HepG2 (cell line): ENCODE results near the gene NEU4. TPM values are rescaled to one million over a fixed set of nuclear protein-coding genes. Genes with fewer than 3 reads are reported as not detected.

Source experiments
- AGO1 ChIP-seq: fragments of 200-400 bp; formaldehyde crosslinking; IDR thresholded peaks from 2 replicates; pipeline ENCODE4 v1.6.1; 2017; ENCODE audit warnings: mild to moderate bottlenecking, low read depth, low read length, moderate library complexity; ENCODE audit not compliant: poor library complexity, severe bottlenecking
- CENPT ChIP-seq: sonication (generic); formaldehyde crosslinking; IDR thresholded peaks from 2 replicates; pipeline ENCODE4 v1.8.0; 2022; ENCODE audit warnings: low read depth, mild to moderate bottlenecking, moderate library complexity, missing genetic modification reagents
- CREM ChIP-seq, 2 experiments: sonication (generic) in 1 of 2; formaldehyde crosslinking in 1 of 2; IDR thresholded peaks; 2 replicates each; pipeline versions ENCODE4 v1.4.0 to v1.6.1; 2016 to 2020; ENCODE audit warnings: antibody characterized with exemption in 1 of 2, mild to moderate bottlenecking in 1 of 2, missing genetic modification reagents in 1 of 2
- ERF ChIP-seq: IDR thresholded peaks from 2 replicates; pipeline ENCODE4 v1.6.1; 2018; ENCODE audit warnings: missing biosample characterization, missing genetic modification reagents
- FOXJ3 ChIP-seq: sonication (generic); formaldehyde crosslinking; IDR thresholded peaks from 2 replicates; pipeline ENCODE4 v1.4.0; 2020; ENCODE audit warnings: missing genetic modification reagents, mild to moderate bottlenecking, borderline replicate concordance
- HNRNPH1 ChIP-seq: fragments of 200-400 bp; formaldehyde crosslinking; optimal IDR thresholded peaks from 2 replicates; pipeline ENCODE3; 2017; ENCODE audit warnings: mild to moderate bottlenecking, low read depth, low read length
- HOMEZ ChIP-seq: IDR thresholded peaks from 2 replicates; pipeline ENCODE4 v1.6.1; 2016; ENCODE audit warnings: low read depth
- HOXD1 ChIP-seq: sonication (generic); formaldehyde crosslinking; IDR thresholded peaks from 2 replicates; pipeline ENCODE4 v1.5.0; 2020; ENCODE audit warnings: missing genetic modification reagents
- KDM6A ChIP-seq: IDR thresholded peaks from 2 replicates; pipeline ENCODE4 v1.6.1; 2016; ENCODE audit warnings: low read depth
- NPAS2 ChIP-seq: sonication (generic); formaldehyde crosslinking; IDR thresholded peaks from 2 replicates; pipeline ENCODE4 v1.8.0; 2022; ENCODE audit warnings: mild to moderate bottlenecking, missing genetic modification reagents, borderline replicate concordance
- PBX2 ChIP-seq: IDR thresholded peaks from 2 replicates; pipeline ENCODE4 v1.6.1; 2016; ENCODE audit warnings: control low read depth
- PHB2 ChIP-seq: fragments of 450-650 bp; IDR thresholded peaks from 2 replicates; pipeline ENCODE4 v1.6.1; 2018; ENCODE audit not compliant: partially characterized antibody
- PTBP1 ChIP-seq: fragments of 200-400 bp; formaldehyde crosslinking; IDR thresholded peaks from 2 replicates; pipeline ENCODE4 v1.6.1; 2018; ENCODE audit warnings: low read length, low read depth; ENCODE audit not compliant: poor library complexity, severe bottlenecking
- SETDB1 ChIP-seq: sonication (generic); formaldehyde crosslinking; IDR thresholded peaks from 2 replicates; pipeline ENCODE4 v1.5.1; 2020; ENCODE audit warnings: missing genetic modification reagents, mild to moderate bottlenecking, borderline replicate concordance
- SRSF1 ChIP-seq: fragments of 200-400 bp; formaldehyde crosslinking; optimal IDR thresholded peaks from 2 replicates; pipeline ENCODE3; 2017; ENCODE audit warnings: mild to moderate bottlenecking, low read depth, low read length, moderate library complexity
- THYN1 ChIP-seq: sonication (generic); formaldehyde crosslinking; IDR thresholded peaks from 2 replicates; pipeline ENCODE4 v1.8.1; 2023; ENCODE audit warnings: low read depth, mild to moderate bottlenecking, moderate library complexity, missing genetic modification reagents, borderline replicate concordance
- U2AF1 ChIP-seq: fragments of 200-400 bp; formaldehyde crosslinking; optimal IDR thresholded peaks from 2 replicates; pipeline ENCODE3; 2017; ENCODE audit warnings: mild to moderate bottlenecking, low read depth, low read length
- ZBTB38 ChIP-seq: sonication (generic); formaldehyde crosslinking; IDR thresholded peaks from 2 replicates; pipeline ENCODE4 v1.5.1; 2020; ENCODE audit warnings: mild to moderate bottlenecking, missing genetic modification reagents
- ZNF264 ChIP-seq: sonication (generic); formaldehyde crosslinking; IDR thresholded peaks from 2 replicates; pipeline ENCODE4 v1.4.0; 2020; ENCODE audit warnings: missing genetic modification reagents
- ZNF329 ChIP-seq: sonication (generic); formaldehyde crosslinking; IDR thresholded peaks from 2 replicates; pipeline ENCODE4 v1.9.0; 2021; ENCODE audit warnings: low read depth, mild to moderate bottlenecking, missing genetic modification reagents
- ZNF431 ChIP-seq: sonication (generic); formaldehyde crosslinking; IDR thresholded peaks from 2 replicates; pipeline ENCODE4 v1.9.0; 2022; ENCODE audit warnings: missing genetic modification reagents, low read depth, mild to moderate bottlenecking, borderline replicate concordance
- ZNF547 ChIP-seq: sonication (generic); formaldehyde crosslinking; IDR thresholded peaks from 2 replicates; pipeline ENCODE4 v1.5.1; 2020; ENCODE audit warnings: mild to moderate bottlenecking, missing genetic modification reagents
- ZXDC ChIP-seq: sonication (generic); formaldehyde crosslinking; IDR thresholded peaks from 2 replicates; pipeline ENCODE4 v1.5.0; 2020; ENCODE audit warnings: mild to moderate bottlenecking, missing genetic modification reagents
- polyA plus RNA-seq, 8 experiments: library from polyadenylated mRNA; depleted of rRNA in 3 of 8; stranded (reverse) in 7 of 8; unstranded in 1 of 8; fragments of >200 nt; fragmentation: Illumina TruSeq in 4 of 8; extraction: Trizol in 4 of 8; gene quantifications; 2 replicates each; pipeline versions ENCODE4 v1.2.1 to v1.2.3, GENCODE V29; 2011 to 2016; ENCODE audit warnings: low read depth in 4 of 8, missing spikeins in 1 of 8, mixed read lengths in 1 of 8; ENCODE audit not compliant: insufficient read depth in 1 of 8
- total RNA-seq, 5 experiments: library from RNA; depleted of rRNA; stranded (reverse); fragments of >200 nt; fragmentation: Illumina TruSeq; extraction: Trizol; gene quantifications; 2 replicates each; pipeline ENCODE4 v1.2.3, GENCODE V29; 2016; ENCODE audit warnings: low read depth in 1 of 5
- TF ChIP-seq, protein P1 (sequence below): sonication (generic); formaldehyde crosslinking; IDR thresholded peaks from 2 replicates; pipeline ENCODE4 v1.5.0; 2020; ENCODE audit warnings: missing genetic modification reagents

Gene NEU4
- total and polyA plus RNA-seq, 2 of the 13 experiments (the other 11 are each of a cell fraction or from before 2014, with no cell fraction given): 53.5 to 107 TPM

GRCh38 chr2:241808721-241809382 lies at the start of gene NEU4 (continued):
- TF ChIP-seq THYN1 (CRISPR knock-in tag): 0 out of 2 replicates have a peak, but pooled peaks have one; percentile 65
- TF ChIP-seq PTBP1: no peak
- TF ChIP-seq CENPT (CRISPR knock-in tag): no peak
- peak; percentile 83 for TF ChIP-seq HOMEZ
- TF ChIP-seq AGO1: peak; percentile 97
- no peak for TF ChIP-seq SETDB1
- TF ChIP-seq FOXJ3 (CRISPR knock-in tag): peak; percentile 88
- peak; percentile 98 for TF ChIP-seq ZNF431 (CRISPR knock-in tag)
- no peak for TF ChIP-seq PBX2 (CRISPR knock-in tag)
- peak; percentile 86; the same call in 1 of the 2 replicates for TF ChIP-seq ERF (CRISPR knock-in tag)
- TF ChIP-seq PHB2: no peak
- TF ChIP-seq HOXD1 (CRISPR knock-in tag): peak; percentile 89; the same call in 1 of the 2 replicates
- peak; percentile 59 for TF ChIP-seq HNRNPH1
- TF ChIP-seq NPAS2 (CRISPR knock-in tag): no peak
- TF ChIP-seq U2AF1: no peak
- peak; percentile 60 for TF ChIP-seq SRSF1
- peak; percentile 96; the same call in 1 of the 2 replicates for TF ChIP-seq ZNF547
- TF ChIP-seq, protein P1, sequence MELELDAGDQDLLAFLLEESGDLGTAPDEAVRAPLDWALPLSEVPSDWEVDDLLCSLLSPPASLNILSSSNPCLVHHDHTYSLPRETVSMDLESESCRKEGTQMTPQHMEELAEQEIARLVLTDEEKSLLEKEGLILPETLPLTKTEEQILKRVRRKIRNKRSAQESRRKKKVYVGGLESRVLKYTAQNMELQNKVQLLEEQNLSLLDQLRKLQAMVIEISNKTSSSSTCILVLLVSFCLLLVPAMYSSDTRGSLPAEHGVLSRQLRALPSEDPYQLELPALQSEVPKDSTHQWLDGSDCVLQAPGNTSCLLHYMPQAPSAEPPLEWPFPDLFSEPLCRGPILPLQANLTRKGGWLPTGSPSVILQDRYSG (CRISPR knock-in tag): peak; percentile 97
- TF ChIP-seq ZNF264 (CRISPR knock-in tag): peak; percentile 74
- peak; percentile 98 for TF ChIP-seq ZBTB38 (CRISPR knock-in tag)
- peak; percentile 91 for TF ChIP-seq KDM6A (CRISPR knock-in tag)
- TF ChIP-seq ZXDC (CRISPR knock-in tag): peak; percentile 73; the same call in 1 of the 2 replicates
- no peak for TF ChIP-seq ZNF329 (CRISPR knock-in tag)
- no peak; the same call in 1 of the 2 replicates for TF ChIP-seq CREM (IDR thresholded peaks at IDR 0.05)
- TF ChIP-seq CREM (CRISPR knock-in tag; IDR thresholded peaks at IDR 0.05): no peak
